Renal pelvis (tissue), 4 donors: ENCODE data around the gene RNF34. TPM values are rescaled to one million over a fixed set of nuclear protein-coding genes. Genes with fewer than 3 reads are reported as not detected.
A peak's percentile ranks its signal among the peaks of the same experiment; 100 is the strongest.

Experiments used
- DNase-seq: peaks from one replicate; pipeline ENCODE4 v3.0.0-alpha.2; 2013
- polyA plus RNA-seq, 3 donors: library from polyadenylated mRNA; unstranded; fragments of 120-200 nt; gene quantifications; one replicate each; pipeline ENCODE4 v1.2.1, GENCODE V29; 2013; ENCODE audit not compliant: insufficient read length in 3 of 3

Gene RNF34
- polyA plus RNA-seq, 3 donors = 43.2 to 48.8 (median 45.0) TPM

DNA sequence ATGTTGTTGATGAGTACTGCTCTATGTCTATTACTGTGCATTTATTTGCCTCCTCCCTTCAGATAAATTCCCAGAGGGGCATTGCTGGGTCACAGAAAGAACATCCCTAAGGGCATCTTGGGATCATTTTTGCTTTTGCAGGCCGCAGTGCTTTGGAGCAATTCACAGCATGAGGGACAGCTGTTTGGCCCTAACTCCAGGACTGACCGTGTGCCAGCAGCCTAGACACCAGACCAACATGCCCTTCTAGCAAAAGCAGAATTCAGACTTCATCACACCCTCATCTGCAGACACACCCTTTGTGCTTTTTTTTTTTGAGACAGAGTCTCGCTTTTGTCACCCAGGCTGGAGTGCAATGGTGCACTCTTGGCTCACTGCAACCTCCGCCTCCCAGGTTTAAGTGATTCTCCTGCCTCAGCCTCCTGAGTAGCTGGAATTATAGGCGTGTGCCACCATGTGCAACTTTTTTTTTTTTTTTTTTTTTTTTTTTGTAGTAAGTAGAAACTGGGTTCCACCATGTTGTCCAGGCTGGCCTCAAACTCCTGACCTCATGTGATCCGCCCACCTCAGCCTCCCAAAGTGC lies 31.0 kb downstream of the RNF34 start:
- no peak for DNase-seq

DNA sequence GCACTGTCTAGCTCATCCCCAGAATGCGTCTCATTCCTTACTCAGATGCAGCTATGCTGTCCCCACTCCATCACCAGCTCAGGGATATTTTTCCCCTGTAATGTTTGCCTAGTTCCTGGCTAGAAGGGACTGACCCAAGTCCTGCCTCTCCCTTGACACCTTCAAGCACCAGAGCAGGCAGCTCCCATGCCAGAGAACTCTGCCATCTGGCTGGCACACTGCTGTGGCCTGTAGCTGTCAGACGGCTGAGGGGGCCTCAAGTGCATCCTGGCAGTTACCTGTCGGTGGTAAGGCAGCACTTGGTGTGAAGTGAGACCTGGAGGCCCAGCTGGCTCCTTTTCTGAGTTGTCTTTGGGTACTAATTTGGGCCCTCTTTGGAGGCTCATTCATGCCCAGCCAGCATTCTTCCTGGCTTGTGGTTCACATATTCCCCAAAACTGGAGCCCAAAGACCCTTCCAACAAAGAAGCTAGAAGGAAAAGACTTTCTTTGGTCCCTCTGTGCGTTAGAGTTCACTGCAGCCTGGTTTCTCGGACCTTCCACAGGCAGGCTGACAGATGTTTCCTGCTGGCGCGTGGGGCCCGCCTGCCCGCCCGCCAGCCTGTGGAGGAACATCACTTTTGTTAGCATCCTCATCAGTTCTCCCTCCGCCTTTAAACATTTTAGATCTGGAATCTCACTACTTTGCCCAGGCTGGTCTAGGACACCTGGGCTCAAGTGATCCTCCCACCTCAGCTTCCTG lies 33.0 kb downstream of the RNF34 start:
- no peak for DNase-seq

DNA sequence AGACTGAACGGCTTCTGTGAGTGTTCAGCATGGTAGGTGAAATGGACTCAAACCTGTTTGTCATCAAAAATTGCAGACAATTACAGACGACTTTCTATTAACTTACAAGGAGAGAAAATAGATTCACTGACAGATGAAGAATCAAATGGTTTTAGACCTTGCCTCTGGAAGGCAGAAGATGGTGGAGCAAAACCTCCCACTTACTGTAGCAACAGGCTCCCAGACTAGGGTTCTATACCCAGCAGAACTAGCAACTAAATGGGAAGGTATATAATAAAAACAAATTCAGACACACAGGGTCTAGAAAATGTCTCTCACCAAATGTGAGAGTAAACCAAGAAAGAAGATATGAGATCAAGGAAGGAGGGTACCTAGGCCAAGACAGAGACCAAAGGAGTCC lies 36.8 kb downstream of the RNF34 start:
- no peak for DNase-seq

DNA sequence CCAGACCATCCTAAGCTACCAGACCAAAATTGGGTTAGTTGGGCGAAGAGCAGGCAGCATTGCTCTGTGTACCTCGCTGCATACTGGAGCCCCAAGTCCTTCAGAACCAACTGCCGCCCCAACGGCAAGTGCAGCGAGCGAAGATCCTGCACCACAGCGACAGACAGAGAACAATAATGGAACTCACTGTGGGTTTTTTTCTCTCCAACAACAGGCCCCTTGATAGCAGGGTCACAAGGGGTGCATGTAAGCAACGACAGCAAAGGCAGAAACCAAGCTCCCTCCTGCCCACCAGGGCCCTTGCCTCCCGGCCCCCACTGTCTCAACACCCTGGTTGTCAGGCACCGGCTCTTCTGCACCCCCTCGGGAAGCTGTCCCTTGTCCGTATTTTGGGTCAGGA lies 39.0 kb downstream of the RNF34 start:
- DNase-seq = no peak

DNA sequence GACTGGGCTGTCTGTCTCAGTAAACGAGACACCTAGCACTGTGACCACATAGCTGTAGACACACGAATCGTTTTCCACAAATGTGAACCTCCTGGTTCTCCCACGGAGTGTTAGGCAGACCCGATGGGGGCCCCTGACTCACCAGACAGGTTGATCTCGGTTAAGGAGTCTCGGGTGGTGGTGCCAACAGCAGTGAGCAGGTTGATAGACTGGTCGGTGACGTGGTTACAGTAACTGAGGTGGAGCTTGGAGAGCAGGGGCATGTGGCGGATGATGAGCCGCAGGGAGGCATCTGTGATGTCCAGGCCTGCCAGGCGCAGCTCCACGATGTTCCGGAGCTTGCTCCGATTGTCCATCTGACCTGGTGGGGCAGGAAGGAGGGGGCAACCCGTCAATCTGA lies 39.8 kb downstream of the RNF34 start:
- no peak for DNase-seq

DNA sequence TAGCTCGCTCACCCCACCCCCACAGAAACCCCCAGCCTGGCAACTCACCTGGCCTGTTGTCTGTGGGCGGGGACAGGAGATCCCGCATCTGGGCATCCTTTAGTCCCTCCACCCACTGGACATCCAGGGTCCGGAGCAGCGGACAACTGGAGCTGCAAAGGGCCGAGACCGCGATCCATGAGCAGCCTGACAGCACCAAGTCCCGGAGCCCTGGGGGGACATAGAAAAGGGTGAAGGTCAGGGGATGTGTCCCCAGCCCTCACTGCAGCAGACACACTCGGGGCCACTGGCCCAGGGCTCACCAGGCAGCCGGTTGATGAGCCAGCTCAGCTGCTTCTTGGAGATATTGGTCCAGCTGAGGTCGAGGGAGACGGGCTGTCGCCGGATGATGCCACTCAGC lies 40.9 kb downstream of the RNF34 start:
- DNase-seq = no peak

DNA sequence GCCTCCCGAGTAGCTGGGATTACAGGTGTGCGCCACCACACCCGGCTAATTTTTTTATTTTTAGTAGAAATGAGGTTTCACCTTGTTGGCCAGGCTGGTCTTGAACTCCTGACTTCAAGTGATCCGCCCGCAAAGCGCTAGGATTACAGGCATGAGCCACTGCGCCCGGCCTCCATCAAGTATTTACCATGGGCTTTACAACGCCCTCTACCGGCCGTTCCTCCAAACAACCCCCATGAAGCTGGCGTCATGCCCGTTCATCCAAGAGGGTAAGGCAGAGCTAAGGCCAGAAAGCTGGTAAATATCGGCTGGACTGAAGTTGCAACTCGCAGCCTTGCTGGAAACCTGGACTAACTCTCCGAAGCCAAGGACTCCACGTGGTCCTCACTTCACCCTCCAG lies 41.6 kb downstream of the RNF34 start:
- DNase-seq = no peak

DNA sequence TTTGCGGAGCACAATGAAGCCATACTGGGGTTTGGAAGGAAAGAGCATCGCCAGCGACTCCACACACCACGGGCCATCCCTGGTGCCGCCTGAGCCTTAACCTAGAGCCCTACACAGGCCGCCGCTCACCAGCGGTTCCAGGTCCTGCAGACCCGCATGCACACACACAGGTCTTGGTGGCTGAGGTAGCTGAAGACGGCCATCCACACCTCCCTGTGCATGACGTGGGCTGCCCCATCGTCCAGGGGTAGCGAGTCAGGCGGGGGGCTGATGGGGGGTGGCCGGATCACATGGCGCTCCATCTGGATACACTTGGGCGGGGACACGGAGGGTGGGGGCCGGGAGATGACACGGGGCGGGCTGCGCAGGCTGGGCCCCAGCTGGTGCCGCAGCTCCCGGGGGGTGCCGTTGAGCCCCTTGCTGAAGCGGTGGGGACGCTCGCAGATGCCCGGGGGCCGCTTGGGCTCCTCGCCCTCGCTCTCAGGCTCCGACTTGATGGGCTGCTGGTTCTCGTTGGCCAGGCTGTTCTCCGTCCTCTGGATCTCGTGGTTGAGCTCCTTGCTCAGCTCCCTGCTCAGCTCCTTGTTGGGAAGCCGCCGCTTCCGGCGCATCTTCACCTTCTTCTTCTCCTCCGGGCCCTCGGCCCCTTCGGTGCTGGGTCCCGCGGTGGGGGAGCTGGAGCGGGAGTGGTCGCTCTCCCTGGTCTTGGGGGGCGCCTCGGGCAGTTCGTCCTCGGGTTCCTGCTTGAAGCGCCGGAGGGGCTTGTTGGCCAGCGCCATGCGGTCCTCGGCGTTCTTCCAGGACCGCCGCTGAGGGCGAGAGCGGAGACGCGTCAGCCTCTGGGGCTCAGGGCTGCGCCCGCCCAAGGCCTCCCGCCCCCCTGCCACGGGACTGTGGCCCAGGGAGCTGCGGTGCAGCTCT lies 42.4 kb downstream of the RNF34 start:
- DNase-seq = no peak

DNA sequence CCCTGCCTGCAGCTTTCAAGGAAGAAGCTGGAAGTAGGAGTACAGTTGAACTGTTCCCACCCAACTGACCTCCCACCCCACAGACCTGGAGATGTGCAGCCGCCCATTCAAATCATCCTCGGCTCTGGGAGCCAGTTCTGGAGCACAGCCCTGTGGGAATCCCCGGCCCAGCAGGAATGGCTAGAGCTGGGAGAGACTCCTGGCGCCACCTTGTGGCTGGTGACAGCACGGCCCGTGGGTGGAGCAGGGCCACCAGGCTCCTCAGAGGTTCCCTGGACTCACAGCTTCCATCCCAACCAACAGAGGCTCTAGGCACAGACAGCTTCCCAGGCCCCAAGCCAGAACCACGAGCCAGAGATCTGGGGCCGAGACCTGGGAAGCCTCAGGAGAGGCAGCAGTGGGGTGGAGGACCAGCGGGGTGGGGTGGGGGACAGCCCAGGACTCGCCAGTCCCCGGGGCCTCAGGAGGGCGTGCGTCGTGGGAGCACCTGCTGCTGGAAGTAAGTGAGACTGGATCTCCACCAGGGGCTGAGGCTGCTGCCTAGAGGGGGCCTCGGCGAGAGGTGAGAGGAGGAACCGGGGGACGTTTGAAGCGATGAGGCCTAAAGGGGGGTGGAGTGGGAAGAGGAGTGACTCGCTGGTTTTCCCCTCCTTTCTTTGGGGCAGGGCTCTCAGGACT lies 43.4 kb downstream of the RNF34 start:
- DNase-seq = peak; percentile 64

DNA sequence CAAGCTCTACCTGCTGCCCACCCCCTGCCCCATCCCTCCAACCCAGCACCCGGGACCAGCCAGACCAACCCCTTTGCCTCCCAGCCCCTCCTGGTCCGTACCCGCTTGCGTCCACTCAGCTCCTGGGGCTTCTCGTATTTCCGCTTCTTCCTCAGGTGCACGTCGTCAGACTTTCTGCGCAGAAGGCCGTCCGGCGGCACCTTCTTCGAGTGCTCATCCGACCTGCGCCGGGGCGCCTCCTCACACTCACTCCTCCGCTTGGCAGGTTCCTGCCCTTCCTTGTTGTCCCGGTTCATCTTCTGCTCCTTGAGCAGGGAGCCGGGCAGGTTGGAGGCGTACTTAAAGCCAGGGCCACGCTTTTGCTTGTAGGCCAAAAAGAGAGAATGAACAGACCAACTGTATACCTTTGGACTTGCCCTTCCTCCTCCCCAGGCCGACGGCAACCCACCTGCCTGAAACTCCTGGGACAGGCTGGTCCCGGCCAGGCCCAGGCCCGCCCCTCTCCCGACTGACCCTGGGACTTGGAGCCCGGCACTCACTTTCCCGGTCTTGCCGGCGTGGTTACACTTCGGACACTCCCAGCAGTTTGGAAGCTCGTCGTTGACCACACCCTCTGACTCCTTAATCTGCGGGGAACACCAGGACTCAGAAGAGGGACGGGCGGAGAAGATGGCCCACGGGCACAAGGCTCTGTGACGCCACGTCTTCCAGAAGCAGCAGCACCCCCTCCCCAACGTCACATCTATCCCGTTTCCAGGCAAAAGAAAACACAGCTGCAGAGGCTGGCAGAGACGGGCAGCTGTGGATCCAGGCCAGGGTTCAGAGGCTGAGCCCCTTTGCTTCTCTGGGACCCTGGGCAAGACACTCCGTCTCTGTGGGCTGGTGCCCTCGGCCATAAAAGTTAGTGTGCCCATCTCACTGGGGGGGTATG lies 44.3 kb downstream of the RNF34 start:
- DNase-seq = no peak

DNA sequence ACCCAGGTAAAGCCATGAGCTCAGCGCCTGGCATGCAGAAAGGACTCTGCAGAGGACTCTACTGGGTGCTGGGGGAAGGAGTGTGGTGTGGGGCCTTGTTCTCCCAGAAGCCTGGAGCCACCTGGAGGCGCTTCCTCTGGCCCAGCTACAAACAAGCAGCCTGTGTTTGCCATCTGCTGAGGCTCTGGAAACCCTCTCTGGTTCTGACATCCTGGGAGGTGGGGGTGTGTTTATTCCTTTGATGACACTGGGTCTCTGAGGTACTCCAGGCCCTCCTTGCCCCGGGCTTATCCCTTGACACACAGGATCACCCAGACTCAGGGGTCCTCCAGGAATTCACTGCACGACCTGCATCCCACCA lies 44.9 kb downstream of the RNF34 start:
- no peak for DNase-seq

DNA sequence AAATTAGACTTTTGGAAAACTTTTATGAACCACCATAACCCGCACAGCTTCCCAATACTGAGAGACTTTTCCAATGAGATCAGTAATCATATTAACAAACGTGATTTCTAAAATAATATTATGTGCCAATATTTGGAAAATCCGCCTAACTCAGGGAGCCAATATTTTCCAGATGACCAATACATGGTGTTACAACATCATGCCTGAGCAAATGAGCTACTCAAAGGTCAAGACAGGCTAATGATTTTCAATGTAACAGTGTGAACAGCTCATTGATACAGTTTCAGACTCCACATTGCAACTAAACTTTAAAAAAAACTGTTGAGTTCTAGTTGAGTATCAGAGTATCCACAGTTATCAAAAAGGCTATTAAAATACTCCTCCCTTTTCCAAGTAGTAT lies 46.8 kb downstream of the RNF34 start:
- no peak for DNase-seq

DNA sequence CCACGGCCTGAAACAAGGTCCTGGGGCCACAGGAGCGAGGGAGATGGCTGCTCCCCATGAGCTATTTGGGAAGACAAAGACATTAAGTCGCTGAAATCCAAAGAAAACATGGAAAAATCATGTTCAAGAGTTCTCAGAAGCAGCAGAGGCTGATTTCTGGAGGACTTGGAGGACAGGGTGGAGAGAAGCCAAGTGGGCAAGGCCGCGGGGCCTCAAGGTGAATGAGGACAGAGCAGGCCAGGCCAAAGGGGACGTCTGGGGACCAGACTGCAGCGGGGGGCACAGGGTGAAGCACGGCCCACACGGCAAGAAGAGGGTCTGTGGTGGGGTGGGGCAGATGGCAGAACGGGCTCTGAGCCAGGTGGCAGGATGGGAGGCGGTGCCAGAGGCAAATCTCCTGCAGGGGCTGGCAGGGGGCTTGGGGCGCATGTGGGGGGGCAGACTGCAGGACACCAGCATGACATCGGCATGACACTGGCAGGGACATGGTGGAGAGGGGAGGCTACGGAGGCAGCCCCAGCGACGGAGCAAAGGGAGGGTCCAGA lies 48.9 kb downstream of the RNF34 start:
- DNase-seq = no peak

DNA sequence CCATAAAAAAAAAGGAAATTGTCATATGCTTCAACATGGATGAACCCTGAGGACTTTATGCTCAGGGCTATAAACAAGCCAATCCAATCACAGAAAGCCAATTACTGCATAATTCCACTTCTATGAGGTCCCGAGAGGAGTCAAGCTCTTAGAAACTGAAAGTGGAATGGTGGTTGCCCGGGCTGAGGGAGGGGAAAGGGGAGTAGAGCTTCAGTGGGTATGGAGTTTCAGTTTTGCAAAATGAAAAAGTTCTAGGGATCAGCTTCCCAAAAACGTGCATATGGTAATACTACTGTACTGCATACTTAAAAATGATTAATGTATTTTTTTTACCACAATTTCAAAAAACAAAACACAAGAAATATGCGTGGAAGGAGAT lies 52.0 kb downstream of the RNF34 start:
- DNase-seq = no peak

DNA sequence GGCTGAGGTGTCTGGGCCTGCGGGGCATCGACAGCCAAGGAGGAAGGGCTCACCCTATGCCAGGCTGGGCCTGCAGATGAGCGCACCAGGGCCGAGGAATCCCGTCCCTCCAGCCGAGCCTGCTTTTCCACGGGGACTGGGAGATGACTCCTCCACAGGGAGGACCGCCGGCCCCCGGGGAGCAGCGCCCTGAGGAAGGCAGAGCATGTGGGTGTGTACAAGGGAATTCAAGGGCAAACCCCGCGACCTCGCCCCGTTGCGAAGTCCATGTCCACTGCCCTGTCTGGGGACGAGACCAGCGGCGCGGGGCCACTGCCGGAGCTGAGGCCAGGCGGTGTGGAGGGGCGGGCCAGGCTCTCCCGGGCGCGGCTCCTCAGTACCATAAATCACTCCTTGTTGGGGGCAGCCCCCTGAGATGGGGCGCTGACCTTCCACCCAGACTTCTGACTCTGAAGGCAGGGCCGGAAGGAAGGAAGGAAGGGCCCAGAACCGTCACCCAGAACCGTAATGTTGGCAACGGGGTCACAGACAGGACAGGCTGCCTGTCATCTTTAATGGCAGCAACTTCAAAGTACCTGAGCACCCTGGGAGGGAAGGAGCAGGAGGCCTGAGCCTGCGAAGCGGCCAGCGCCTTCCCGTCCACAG lies 52.5 kb downstream of the RNF34 start:
- DNase-seq = peak; percentile 65

DNA sequence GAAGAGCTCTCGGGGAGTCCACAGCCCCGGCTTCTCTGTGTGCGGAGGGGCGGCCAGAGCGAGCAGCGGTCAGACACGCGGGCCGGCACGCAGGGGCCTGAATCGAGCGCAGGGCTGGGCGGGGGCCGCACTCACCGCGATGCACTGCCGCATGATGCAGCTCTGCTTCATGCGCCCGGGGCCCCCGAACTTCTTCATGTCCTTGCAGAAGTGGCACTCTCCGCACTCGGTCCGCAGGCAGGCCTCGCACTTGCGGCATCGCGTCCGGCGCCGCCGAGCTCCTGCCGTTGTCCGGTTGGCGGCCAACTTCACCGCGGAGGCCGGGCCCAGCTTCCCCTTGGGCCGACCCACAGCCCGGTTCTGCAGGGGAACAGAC lies 53.1 kb downstream of the RNF34 start:
- no peak for DNase-seq

DNA sequence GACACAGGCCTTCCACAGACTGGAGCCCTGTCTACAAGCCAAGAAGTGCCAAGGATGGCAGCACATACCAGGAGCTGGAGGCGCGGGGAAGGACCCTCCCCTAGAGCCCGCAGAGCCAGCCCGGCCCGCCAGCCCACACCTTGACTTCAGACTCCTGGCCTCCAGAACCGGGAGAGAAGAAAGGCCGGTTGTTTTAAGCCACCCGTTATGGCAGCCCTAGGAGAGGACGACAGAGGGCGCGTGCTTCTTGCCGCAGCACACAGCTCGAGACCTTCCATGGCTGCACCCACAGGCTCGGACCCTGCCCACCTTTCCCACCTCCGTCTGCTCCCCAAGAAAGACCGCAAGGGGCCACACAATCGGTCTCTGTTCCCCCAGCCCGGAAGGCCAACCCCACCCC lies 53.7 kb downstream of the RNF34 start:
- no peak for DNase-seq

DNA sequence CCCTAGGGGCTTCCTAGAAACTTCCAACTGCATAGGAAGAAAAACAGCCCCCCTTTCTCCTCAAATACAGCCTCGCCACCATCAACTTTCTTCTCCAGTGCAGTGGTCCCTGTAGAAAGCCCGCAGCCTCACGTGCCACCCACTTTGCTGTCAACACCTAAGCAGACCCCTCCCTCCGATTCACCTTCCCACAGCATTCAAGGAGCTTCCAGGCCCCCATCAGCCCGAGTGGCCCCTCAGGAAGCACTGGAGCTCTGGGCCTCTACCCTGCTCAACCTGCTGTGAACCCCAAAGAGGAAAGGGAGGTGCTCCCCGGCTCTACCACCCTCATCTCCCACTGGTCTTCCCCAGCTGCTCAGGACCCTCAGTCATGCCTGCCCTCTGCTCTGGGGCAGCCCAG lies 55.0 kb downstream of the RNF34 start:
- no peak for DNase-seq

DNA sequence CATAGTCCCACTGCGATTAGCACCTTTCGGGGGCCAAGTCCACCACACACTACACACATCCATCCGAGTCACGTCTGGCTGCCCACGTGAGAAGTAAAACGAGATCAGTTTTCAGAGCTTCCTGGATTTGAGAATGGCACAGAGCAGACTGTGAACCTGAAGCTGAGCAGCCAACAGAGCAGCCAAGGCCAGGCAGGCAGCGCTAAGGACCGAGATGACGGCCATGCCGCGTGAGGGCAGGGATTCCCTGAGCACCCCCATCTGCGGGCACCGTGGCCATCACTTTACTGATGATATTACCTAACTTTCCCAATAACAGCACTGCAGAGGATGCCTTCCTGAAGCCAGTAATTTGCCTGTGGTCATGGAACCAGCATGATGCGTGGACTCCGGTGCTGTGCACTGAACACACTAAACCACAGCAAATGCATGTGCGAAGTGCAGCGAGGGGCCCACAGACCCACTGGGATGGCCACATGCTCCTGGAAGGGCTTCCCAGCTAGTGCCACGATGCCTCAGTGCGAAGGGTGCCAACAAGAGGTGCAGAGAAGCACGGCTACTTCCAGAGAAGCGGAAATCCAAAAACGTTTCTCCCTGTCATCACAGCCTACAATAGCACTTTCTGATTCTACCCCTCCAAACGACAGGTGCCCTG lies 56.0 kb downstream of the RNF34 start:
- DNase-seq = no peak

DNA sequence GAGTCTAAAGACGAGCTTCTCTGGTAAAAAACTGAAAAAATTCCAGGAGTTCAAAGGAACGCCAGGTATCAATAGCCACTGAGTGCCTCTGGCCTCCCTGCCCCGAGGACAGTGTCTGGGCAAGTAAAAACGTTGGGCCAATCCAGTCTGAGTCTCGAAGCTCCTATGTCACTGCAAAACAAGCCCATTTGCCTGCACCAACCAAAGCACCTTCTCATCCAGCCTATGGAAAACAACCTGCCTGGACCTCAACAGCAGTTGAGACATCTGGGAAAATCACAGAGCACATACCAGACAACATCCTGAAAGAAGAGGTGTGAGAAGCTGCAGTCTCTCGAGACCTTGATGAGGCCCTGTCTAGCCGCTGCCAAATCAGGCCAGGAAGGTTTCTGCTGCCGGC lies 56.6 kb downstream of the RNF34 start:
- no peak for DNase-seq
